IgD-negative memory B cell (primary cell): ENCODE data around the gene CLIC4. TPM values are rescaled to one million over a fixed set of nuclear protein-coding genes. Genes with fewer than 3 reads are reported as not detected.
"Not testable (repeated sequence)": the region's sequence is repeated elsewhere in the genome, so short reads cannot be mapped to it uniquely, and the experiment has no call there.

Source experiments
- H3K27ac Mint-ChIP-seq, 3 donors: one replicate each; pipeline ENCODE4 v1.8.0; 2020 to 2022; ENCODE audit warnings: mild to moderate bottlenecking in 3 of 3, mixed read lengths in 3 of 3, moderate library complexity in 1 of 3
- H3K27me3 Mint-ChIP-seq: one replicate; pipeline ENCODE4 v1.8.0; 2021; ENCODE audit warnings: mixed read lengths
- H3K36me3 Mint-ChIP-seq: one replicate; pipeline ENCODE4 v1.8.0; 2020; ENCODE audit warnings: mild to moderate bottlenecking, mixed read lengths
- H3K4me1 Mint-ChIP-seq, 3 donors: one replicate each; pipeline ENCODE4 v1.8.0; 2020 to 2022; ENCODE audit warnings: mixed read lengths in 3 of 3, mild to moderate bottlenecking in 1 of 3
- H3K4me3 Mint-ChIP-seq, 4 donors: one replicate each; pipeline ENCODE4 v1.8.0; 2020 to 2022; ENCODE audit warnings: mild to moderate bottlenecking in 4 of 4, mixed read lengths in 4 of 4, moderate library complexity in 3 of 4
- H3K9me3 Mint-ChIP-seq, 3 donors: one replicate each; pipeline ENCODE4 v1.8.0; 2020 to 2021; ENCODE audit warnings: mixed read lengths in 3 of 3, mild to moderate bottlenecking in 1 of 3
- polyA plus RNA-seq: library from polyadenylated mRNA; unstranded; fragments of 300-500 nt; fragmentation: Illumina TruSeq; gene quantifications from one replicate; pipeline ENCODE4 v1.2.3, GENCODE V29; 2021

CLIC4 gene
- polyA plus RNA-seq = 49.6 TPM

GRCh38 chr1:24744911-24745710 is at the start of gene CLIC4:
Gene CLIC4 (plus strand): TSS chr1:24745447. CDS start chr1:24745554, 107 bp downstream.
- Mint-ChIP-seq H3K4me1 (peaks cover 40 to 53% (median 50%) of the 10 kb centered on the region in 3 donors), H3K27ac (peak within 1 kb of the TSS; percentile 97 to 99 (median 98)), H3K9me3 (no peaks in the 10 kb centered on the region), H3K36me3 (peaks cover 1% of the 10 kb centered on the region), H3K4me3 (peak within 1 kb of the TSS; percentile 91 to 98 (median 94)), H3K27me3 (no peaks in the 10 kb centered on the region)

GRCh38 chr1:24696041-24696755 is 49.0 kb upstream of the CLIC4 start:
- peak overlapping the region in 1 of 4 donors; percentile 73 for H3K4me3 Mint-ChIP-seq
- no peaks in the 10 kb centered on the region for H3K9me3 Mint-ChIP-seq
- H3K4me1 Mint-ChIP-seq = peaks cover 17 to 24% (median 19%) of the 10 kb centered on the region in 3 donors
- H3K27me3 Mint-ChIP-seq = no peaks in the 10 kb centered on the region
- no peak overlapping the region for H3K27ac Mint-ChIP-seq
- no peaks in the 10 kb centered on the region for H3K36me3 Mint-ChIP-seq

GRCh38 chr1:24696756-24697330 is 48.4 kb upstream of the CLIC4 start:
- no peaks in the 10 kb centered on the region for H3K27me3 Mint-ChIP-seq
- peak overlapping the region in 2 of 4 donors; percentile 20 to 78 for H3K4me3 Mint-ChIP-seq
- no peaks in the 10 kb centered on the region for H3K9me3 Mint-ChIP-seq
- no peaks in the 10 kb centered on the region for H3K36me3 Mint-ChIP-seq
- peaks cover 17 to 24% (median 19%) of the 10 kb centered on the region in 3 donors for H3K4me1 Mint-ChIP-seq
- peak overlapping the region in 2 of 3 donors; percentile 32 to 80 for H3K27ac Mint-ChIP-seq

GRCh38 chr1:24697453-24698001 is 47.7 kb upstream of the CLIC4 start:
- Mint-ChIP-seq H3K4me3 (peak overlapping the region in 2 of 4 donors; percentile 20 to 58), H3K4me1 (peaks cover 17 to 24% (median 19%) of the 10 kb centered on the region in 3 donors), H3K27ac (peak overlapping the region in 2 of 3 donors; percentile 32 to 80)
- not testable (repeated sequence) for H3K27me3 Mint-ChIP-seq, H3K36me3 Mint-ChIP-seq, H3K9me3 Mint-ChIP-seq

- H3K4me3 Mint-ChIP-seq, H3K9me3 Mint-ChIP-seq, H3K27me3 Mint-ChIP-seq, H3K36me3 Mint-ChIP-seq, H3K27ac Mint-ChIP-seq: not testable (repeated sequence)
- H3K4me1 Mint-ChIP-seq = peaks cover 17 to 23% (median 19%) of the 10 kb centered on the region in 3 donors
These were observed 46.9 kb upstream of the CLIC4 start for GRCh38 chr1:24698326-24698725.

GRCh38 chr1:24699628-24700027 is 45.6 kb upstream of the CLIC4 start:
- Mint-ChIP-seq H3K27ac (no peak overlapping the region), H3K9me3 (no peaks in the 10 kb centered on the region), H3K4me3 (no peak overlapping the region)

GRCh38 chr1:24702511-24703293 is 42.5 kb upstream of the CLIC4 start:
- Mint-ChIP-seq H3K4me1 (peaks cover 2 to 6% (median 5%) of the 10 kb centered on the region in 3 donors), H3K4me3 (no peak overlapping the region), H3K27ac (no peak overlapping the region), H3K9me3 (no peaks in the 10 kb centered on the region), H3K27me3 (no peaks in the 10 kb centered on the region), H3K36me3 (peaks cover 1% of the 10 kb centered on the region)

More at GRCh38 chr1:24699628-24700027, 45.6 kb upstream of the CLIC4 start:
- Mint-ChIP-seq H3K27me3 (no peaks in the 10 kb centered on the region), H3K4me1 (peaks cover 9 to 16% (median 9%) of the 10 kb centered on the region in 3 donors), H3K36me3 (peaks cover 1% of the 10 kb centered on the region)

- Mint-ChIP-seq H3K4me3 (no peak overlapping the region), H3K27me3 (no peaks in the 10 kb centered on the region), H3K4me1 (peaks cover 6 to 8% (median 6%) of the 10 kb centered on the region in 3 donors), H3K9me3 (no peaks in the 10 kb centered on the region), H3K36me3 (peaks cover 1% of the 10 kb centered on the region), H3K27ac (no peak overlapping the region)
These were observed 40.6 kb upstream of the CLIC4 start for GRCh38 chr1:24704411-24705259.

- Mint-ChIP-seq H3K9me3 (no peaks in the 10 kb centered on the region), H3K27me3 (no peaks in the 10 kb centered on the region), H3K4me3 (peak overlapping the region in 2 of 4 donors; percentile 50 to 83), H3K27ac (no peak overlapping the region), H3K4me1 (peaks cover 6 to 8% (median 6%) of the 10 kb centered on the region in 3 donors), H3K36me3 (peaks cover 1% of the 10 kb centered on the region)
These were observed 39.8 kb upstream of the CLIC4 start for GRCh38 chr1:24705260-24706073.

GRCh38 chr1:24706074-24706389 is 39.2 kb upstream of the CLIC4 start:
- not testable (repeated sequence) for H3K27me3 Mint-ChIP-seq, H3K4me3 Mint-ChIP-seq, H3K4me1 Mint-ChIP-seq, H3K27ac Mint-ChIP-seq, H3K9me3 Mint-ChIP-seq, H3K36me3 Mint-ChIP-seq

GRCh38 chr1:24707687-24708086 is 37.6 kb upstream of the CLIC4 start:
- Mint-ChIP-seq H3K9me3 (no peaks in the 10 kb centered on the region), H3K27ac (no peak overlapping the region), H3K36me3 (peaks cover 1% of the 10 kb centered on the region), H3K27me3 (no peaks in the 10 kb centered on the region), H3K4me1 (peaks cover 6 to 8% (median 6%) of the 10 kb centered on the region in 3 donors), H3K4me3 (no peak overlapping the region)

GRCh38 chr1:24708938-24709337 is 36.3 kb upstream of the CLIC4 start:
- Mint-ChIP-seq H3K27ac (no peak overlapping the region), H3K4me1 (peaks cover 6 to 8% (median 6%) of the 10 kb centered on the region in 3 donors), H3K9me3 (no peaks in the 10 kb centered on the region), H3K4me3 (no peak overlapping the region), H3K36me3 (peaks cover 1% of the 10 kb centered on the region), H3K27me3 (no peaks in the 10 kb centered on the region)

GRCh38 chr1:24709791-24710441 is 35.3 kb upstream of the CLIC4 start:
- H3K36me3 Mint-ChIP-seq = no peaks in the 10 kb centered on the region
- H3K4me3 Mint-ChIP-seq = no peak overlapping the region
- no peaks in the 10 kb centered on the region for H3K27me3 Mint-ChIP-seq
- peaks cover 6 to 8% (median 6%) of the 10 kb centered on the region in 3 donors for H3K4me1 Mint-ChIP-seq
- H3K27ac Mint-ChIP-seq = peak overlapping the region in 1 of 3 donors; percentile 7
- no peaks in the 10 kb centered on the region for H3K9me3 Mint-ChIP-seq
